ENCODE data around the gene ATCAY. TPM values are rescaled to one million over a fixed set of nuclear protein-coding genes. Genes with fewer than 3 reads are reported as not detected.

The ATCAY gene
- total and polyA plus RNA-seq, 2 of the 4 experiments (the other 2 are of a cell fraction): 0.31 to 0.36 TPM

DNA sequence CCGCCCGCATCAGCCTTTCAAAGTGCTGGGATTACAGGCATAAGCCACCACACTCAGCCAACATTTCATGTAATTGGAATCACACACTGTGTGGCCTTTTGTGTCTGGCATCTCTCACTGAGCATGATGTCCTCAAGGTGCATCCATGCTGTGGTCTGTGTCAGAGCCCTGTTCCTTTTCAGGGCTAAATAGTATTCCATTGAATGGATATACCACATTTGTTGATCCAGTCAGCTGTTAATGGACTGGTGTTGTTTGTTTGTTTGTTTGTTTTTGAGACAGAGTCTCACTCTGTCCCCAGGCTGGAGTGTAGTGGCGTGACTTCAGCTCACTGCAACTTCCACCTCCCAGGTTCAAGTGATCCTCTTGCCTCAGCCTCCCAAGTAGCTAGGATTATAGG lies 17.9 kb downstream of the ATCAY start:
- TF ChIP-seq CHD1 (IDR thresholded peaks at IDR 0.05; ENCODE audit: low read depth, low read length) (no peak), MAZ (IDR thresholded peaks at IDR 0.05; ENCODE audit: borderline replicate concordance, low read depth, low read length) (no peak), POLR2A (IDR thresholded peaks at IDR 0.05; ENCODE audit: low read depth, low read length) (no peak), MXI1 (IDR thresholded peaks at IDR 0.05; ENCODE audit: borderline replicate concordance, low read depth, low read length) (no peak), RCOR1 (IDR thresholded peaks at IDR 0.05; ENCODE audit: insufficient replicate concordance, low read length) (no peak), CEBPB (IDR thresholded peaks at IDR 0.05; ENCODE audit: low read depth, low read length) (no peak), BHLHE40 (IDR thresholded peaks at IDR 0.05; ENCODE audit: low read depth, low read length) (no peak), RAD21 (IDR thresholded peaks at IDR 0.05; ENCODE audit: low read length) (no peak), FOS (IDR thresholded peaks at IDR 0.05; ENCODE audit: low read depth, low read length) (no peak), USF2 (IDR thresholded peaks at IDR 0.05; ENCODE audit: low read depth, low read length) (no peak), ELK1 (IDR thresholded peaks at IDR 0.05; ENCODE audit: borderline replicate concordance, low read depth, low read length) (no peak), MAFK (IDR thresholded peaks at IDR 0.05; ENCODE audit: low read depth, low read length) (no peak), NFE2L2 (IDR thresholded peaks at IDR 0.05; ENCODE audit: low read depth, low read length) (no peak), SMC3 (IDR thresholded peaks at IDR 0.05; ENCODE audit: low read depth, low read length) (no peak), RFX5 (IDR thresholded peaks at IDR 0.05; ENCODE audit: low read depth, low read length) (no peak)
- TF ChIP-seq, protein P1, sequence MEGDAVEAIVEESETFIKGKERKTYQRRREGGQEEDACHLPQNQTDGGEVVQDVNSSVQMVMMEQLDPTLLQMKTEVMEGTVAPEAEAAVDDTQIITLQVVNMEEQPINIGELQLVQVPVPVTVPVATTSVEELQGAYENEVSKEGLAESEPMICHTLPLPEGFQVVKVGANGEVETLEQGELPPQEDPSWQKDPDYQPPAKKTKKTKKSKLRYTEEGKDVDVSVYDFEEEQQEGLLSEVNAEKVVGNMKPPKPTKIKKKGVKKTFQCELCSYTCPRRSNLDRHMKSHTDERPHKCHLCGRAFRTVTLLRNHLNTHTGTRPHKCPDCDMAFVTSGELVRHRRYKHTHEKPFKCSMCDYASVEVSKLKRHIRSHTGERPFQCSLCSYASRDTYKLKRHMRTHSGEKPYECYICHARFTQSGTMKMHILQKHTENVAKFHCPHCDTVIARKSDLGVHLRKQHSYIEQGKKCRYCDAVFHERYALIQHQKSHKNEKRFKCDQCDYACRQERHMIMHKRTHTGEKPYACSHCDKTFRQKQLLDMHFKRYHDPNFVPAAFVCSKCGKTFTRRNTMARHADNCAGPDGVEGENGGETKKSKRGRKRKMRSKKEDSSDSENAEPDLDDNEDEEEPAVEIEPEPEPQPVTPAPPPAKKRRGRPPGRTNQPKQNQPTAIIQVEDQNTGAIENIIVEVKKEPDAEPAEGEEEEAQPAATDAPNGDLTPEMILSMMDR (conservative IDR thresholded peaks at IDR 0.05; ENCODE audit: low read depth, low read length): no peak
- in situ Hi-C loops (cut with MboI; ENCODE audit: low sequenced_read_pairs): no loop called here
- H2BK20ac ChIP-seq (ENCODE audit: low read depth, low read length): no peak overlapping the region
- H2BK120ac ChIP-seq (ENCODE audit: low read depth, low read length): no peak overlapping the region
- no peaks in the 10 kb centered on the region for H3K79me1 ChIP-seq (ENCODE audit: low read depth in 1 of 2, low read length in 2 of 2)
- peaks cover 2% of the 10 kb centered on the region; the same call in 1 of the 2 replicates for H3K9me3 ChIP-seq (ENCODE audit: control insufficient read depth, insufficient read depth, low read length)
- H2BK15ac ChIP-seq (ENCODE audit: low read depth, low read length): no peak overlapping the region
- no peak overlapping the region for H2AFZ ChIP-seq (replicated peaks; ENCODE audit: low read length, poor library complexity)
- no TSS peak for BruUV-seq (replicated peaks)
- no peak overlapping the region for H3K14ac ChIP-seq (replicated peaks; ENCODE audit: low read depth, low read length)
- no peaks in the 10 kb centered on the region for H4K20me1 ChIP-seq (ENCODE audit: insufficient read depth, low read length)
- DNase-seq (no peak), ATAC-seq (ENCODE audit: low read depth) (no peak)
- no peak overlapping the region for H3K27ac ChIP-seq (ENCODE audit: insufficient read depth, low read length)
- no peak overlapping the region for H3K4me2 ChIP-seq (ENCODE audit: low read depth, low read length)
- peaks cover 3% of the 10 kb centered on the region; the same call in 1 of the 2 replicates for H3K27me3 ChIP-seq (ENCODE audit: control insufficient read depth, insufficient read depth, low read length)
- H4K91ac ChIP-seq (ENCODE audit: insufficient read depth, low read depth, low read length): no peak overlapping the region
- H3K9me1 ChIP-seq (ENCODE audit: insufficient read depth, low read length): no peaks in the 10 kb centered on the region
- H3K4ac ChIP-seq (ENCODE audit: low read depth, low read length): no peak overlapping the region
- no peak overlapping the region for H3K9ac ChIP-seq (ENCODE audit: low read depth, low read length)
- ChIA-PET CTCF (no interaction called here), POLR2A (ENCODE audit: unreplicated experiment) (no interaction called here)
- no peak overlapping the region for H3K4me3 ChIP-seq (ENCODE audit: insufficient read depth, low read depth, low read length)
- H3K36me3 ChIP-seq (ENCODE audit: control insufficient read depth, insufficient read depth, low read length): no peaks in the 10 kb centered on the region
- dilution Hi-C loops (cut with HindIII; ENCODE audit: low sequenced_read_pairs, unreplicated experiment): no loop called here
- 79% methylated on average over 2 of the region's 3 CpGs; no CpG with 5 or more reads in 1 of the 2 experiments for WGBS, 2 experiments (ENCODE audit: extremely low coverage in 2 of 2, insufficient read length in 1 of 2)
- no peak overlapping the region for H4K8ac ChIP-seq (ENCODE audit: low read depth in 2 of 2, low read length in 2 of 2)
- H2BK5ac ChIP-seq (ENCODE audit: low read depth, low read length, poor library complexity, severe bottlenecking): no peak overlapping the region
- intact Hi-C loops (cut with micrococcal nuclease): no loop called here
- no peak overlapping the region for H2AK5ac ChIP-seq (ENCODE audit: low read depth, low read length)
- H3K23ac ChIP-seq (ENCODE audit: low read depth, low read length): no peak overlapping the region
- H2AK9ac ChIP-seq (replicated peaks; ENCODE audit: low read depth, low read length, poor library complexity): no peak overlapping the region
- H3K4me1 ChIP-seq (ENCODE audit: control insufficient read depth, insufficient read depth, low read length): no peaks in the 10 kb centered on the region
- no peak overlapping the region for H3K18ac ChIP-seq (ENCODE audit: low read depth, low read length)
- H3K56ac ChIP-seq (ENCODE audit: extremely low read depth, insufficient read depth, low read length): no peak overlapping the region
- H4K5ac ChIP-seq (ENCODE audit: low read depth, low read length): no peak overlapping the region
